Keratinocyte (primary cell): Measurements from ENCODE around the gene PITPNC1. TPM values are rescaled to one million over a fixed set of nuclear protein-coding genes. Genes with fewer than 3 reads are reported as not detected.

Experiments used
- DNase-seq: peaks from one replicate; pipeline ENCODE4 v3.0.0-alpha.2; 2011; ENCODE audit warnings: low read depth, missing footprints, low spot score
- FAIRE-seq: peaks from 2 replicates; lab custom pipeline; 2011; peaks lifted over from hg19 to GRCh38; lab: Jason Lieb, UNC
- H2AFZ ChIP-seq: 2 replicates; pipeline ENCODE4 v1.6.0; 2012; ENCODE audit warnings: low read length, control low read depth, inconsistent platforms; ENCODE audit not compliant: control insufficient read depth
- H3K27ac ChIP-seq: 2 replicates; pipeline ENCODE4 v1.5.1; 2011; ENCODE audit warnings: low read length; ENCODE audit not compliant: control insufficient read depth, insufficient read depth
- H3K27me3 ChIP-seq: 3 replicates; pipeline ENCODE4 v1.6.0; 2011; ENCODE audit warnings: low read length; ENCODE audit not compliant: control insufficient read depth, insufficient read depth; ENCODE audit errors: extremely low read depth
- H3K36me3 ChIP-seq, 2 experiments: 2 replicates in 1 of 2; 3 replicates in 1 of 2; pipeline ENCODE4 v1.5.1; 2011; ENCODE audit warnings: low read length in 2 of 2, mild to moderate bottlenecking in 1 of 2; ENCODE audit not compliant: control insufficient read depth in 2 of 2, insufficient read depth in 2 of 2; ENCODE audit errors: extremely low read depth in 1 of 2
- H3K4me1 ChIP-seq: 3 replicates; pipeline ENCODE4 v1.5.1; 2011; ENCODE audit warnings: low read length; ENCODE audit not compliant: control insufficient read depth, insufficient read depth; ENCODE audit errors: extremely low read depth
- H3K4me2 ChIP-seq: 3 replicates; pipeline ENCODE4 v1.6.0; 2011; ENCODE audit warnings: low read depth, low read length; ENCODE audit not compliant: control insufficient read depth, insufficient read depth; ENCODE audit errors: extremely low read depth
- H3K4me3 ChIP-seq, 3 experiments: fragments of 200-600 bp in 1 of 3; sonication (generic) in 1 of 3; 2 replicates in 2 of 3; 3 replicates in 1 of 3; pipeline ENCODE4 v1.5.1; 2011 to 2016; ENCODE audit warnings: low read length in 3 of 3, mild to moderate bottlenecking in 3 of 3, control low read depth in 2 of 3, inconsistent platforms in 1 of 3, low read depth in 1 of 3, mixed read lengths in 1 of 3, mixed run types in 1 of 3, moderate library complexity in 1 of 3; ENCODE audit not compliant: control insufficient read depth in 2 of 3, insufficient read depth in 2 of 3; ENCODE audit errors: extremely low read depth in 1 of 3
- H3K79me2 ChIP-seq: 2 replicates; pipeline ENCODE4 v1.6.0; 2012; ENCODE audit warnings: low read length; ENCODE audit not compliant: control insufficient read depth, insufficient read depth
- H3K9ac ChIP-seq: 3 replicates; pipeline ENCODE4 v1.6.0; 2011; ENCODE audit warnings: low read length; ENCODE audit not compliant: control insufficient read depth, insufficient read depth; ENCODE audit errors: extremely low read depth
- H3K9me1 ChIP-seq: 3 replicates; pipeline ENCODE4 v1.6.0; 2011; ENCODE audit warnings: low read length; ENCODE audit not compliant: control insufficient read depth, insufficient read depth; ENCODE audit errors: extremely low read depth
- H3K9me3 ChIP-seq: 2 replicates; pipeline ENCODE4 v1.5.1; 2012; ENCODE audit warnings: low read depth, low read length; ENCODE audit not compliant: control insufficient read depth
- H4K20me1 ChIP-seq: 3 replicates; pipeline ENCODE4 v1.6.0; 2011; ENCODE audit warnings: low read length; ENCODE audit not compliant: control insufficient read depth, insufficient read depth; ENCODE audit errors: extremely low read depth
- EZH2 ChIP-seq: IDR thresholded peaks from one replicate; pipeline ENCODE4 v1.6.1; 2012; ENCODE audit warnings: inconsistent platforms, mild to moderate bottlenecking, low read length, moderate library complexity
- dilution Hi-C: fragments of 300-500 bp; cut with MboI; formaldehyde crosslinking; loops from one replicate; pipeline ENCODE4 v1.7.0; 2020; ENCODE audit warnings: low sequenced_read_pairs; ENCODE audit not compliant: extremely low pct_ligation_motif_present
- polyA plus RNA-seq, 5 experiments: library from polyadenylated mRNA; depleted of rRNA in 3 of 5; stranded (reverse) in 3 of 5; stranded (forward) in 1 of 5; unstranded in 1 of 5; fragments of >200 nt; gene quantifications; 1 replicate in 1 of 5; 2 replicates in 3 of 5; 3 replicates in 1 of 5; pipeline versions ENCODE4 v1.2.1 to v1.2.3, GENCODE V29; 2011 to 2012; ENCODE audit warnings: missing spikeins in 2 of 5, low read depth in 1 of 5, low replicate concordance in 1 of 5
- TF ChIP-seq, protein P1 (sequence below), 3 experiments: IDR thresholded peaks in 1 of 3; conservative IDR thresholded peaks in 1 of 3; optimal IDR thresholded peaks in 1 of 3; 2 replicates in 2 of 3; 3 replicates in 1 of 3; pipeline versions ENCODE3 to v1.5.1; 2011; ENCODE audit warnings: low read length in 3 of 3, mild to moderate bottlenecking in 3 of 3, moderate library complexity in 2 of 3, control low read depth in 1 of 3, inconsistent platforms in 1 of 3; ENCODE audit not compliant: insufficient read depth in 2 of 3; ENCODE audit errors: extremely low read depth in 1 of 3

Gene PITPNC1
- polyA plus RNA-seq, 1 donor (not counting 4 experiments of a cell fraction or from before 2014, with no cell fraction given): 24.8 TPM

DNA sequence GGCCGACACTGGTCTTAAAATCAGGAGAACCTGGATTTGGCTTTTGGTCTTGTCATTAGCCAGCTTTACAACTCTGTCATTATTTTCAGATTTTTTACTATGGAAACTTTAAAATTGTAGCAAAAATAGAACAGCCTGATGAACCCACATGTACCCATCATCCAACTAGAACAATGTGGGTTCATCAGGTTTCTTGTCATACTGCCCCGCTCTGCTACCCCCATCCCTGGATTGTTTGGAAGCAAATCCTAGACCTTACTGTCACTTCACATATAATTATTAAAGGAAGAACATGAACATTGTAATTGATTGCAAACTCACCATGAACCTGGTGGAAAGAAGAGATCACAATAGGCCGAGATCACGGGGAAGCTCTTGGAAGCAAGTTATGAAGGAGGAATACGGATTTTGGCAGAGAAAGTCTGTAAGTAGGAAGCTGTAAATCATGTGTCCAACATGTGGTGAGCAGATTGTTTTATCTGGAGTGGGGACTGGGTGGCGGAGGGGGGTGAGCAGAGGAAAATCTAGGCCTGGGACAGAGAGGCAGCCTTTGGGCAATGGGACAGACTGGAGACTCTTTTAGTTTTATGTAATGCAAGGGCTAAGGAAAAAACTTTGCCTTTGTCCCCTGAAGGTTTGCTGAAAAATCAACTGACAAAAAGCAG, 67.0 kb downstream of the PITPNC1 start:
- no peak for DNase-seq
- peaks cover 6% of the 10 kb centered on the region for H3K4me1 ChIP-seq
- H3K27me3 ChIP-seq: no peaks in the 10 kb centered on the region
- dilution Hi-C loops: no loop called here
- no peak overlapping the region for H3K4me3 ChIP-seq
- no peak overlapping the region for H2AFZ ChIP-seq
- no peak for TF ChIP-seq EZH2
- TF ChIP-seq, protein P1, sequence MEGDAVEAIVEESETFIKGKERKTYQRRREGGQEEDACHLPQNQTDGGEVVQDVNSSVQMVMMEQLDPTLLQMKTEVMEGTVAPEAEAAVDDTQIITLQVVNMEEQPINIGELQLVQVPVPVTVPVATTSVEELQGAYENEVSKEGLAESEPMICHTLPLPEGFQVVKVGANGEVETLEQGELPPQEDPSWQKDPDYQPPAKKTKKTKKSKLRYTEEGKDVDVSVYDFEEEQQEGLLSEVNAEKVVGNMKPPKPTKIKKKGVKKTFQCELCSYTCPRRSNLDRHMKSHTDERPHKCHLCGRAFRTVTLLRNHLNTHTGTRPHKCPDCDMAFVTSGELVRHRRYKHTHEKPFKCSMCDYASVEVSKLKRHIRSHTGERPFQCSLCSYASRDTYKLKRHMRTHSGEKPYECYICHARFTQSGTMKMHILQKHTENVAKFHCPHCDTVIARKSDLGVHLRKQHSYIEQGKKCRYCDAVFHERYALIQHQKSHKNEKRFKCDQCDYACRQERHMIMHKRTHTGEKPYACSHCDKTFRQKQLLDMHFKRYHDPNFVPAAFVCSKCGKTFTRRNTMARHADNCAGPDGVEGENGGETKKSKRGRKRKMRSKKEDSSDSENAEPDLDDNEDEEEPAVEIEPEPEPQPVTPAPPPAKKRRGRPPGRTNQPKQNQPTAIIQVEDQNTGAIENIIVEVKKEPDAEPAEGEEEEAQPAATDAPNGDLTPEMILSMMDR (optimal IDR thresholded peaks at IDR 0.05 in 1 of 3, IDR thresholded peaks at IDR 0.05 in 1 of 3, conservative IDR thresholded peaks at IDR 0.05 in 1 of 3; ENCODE audit: extremely low read depth in 1 of 3, insufficient read depth in 2 of 3, low read length in 3 of 3): no peak
- H3K9ac ChIP-seq: no peak overlapping the region
- H3K9me1 ChIP-seq: no peaks in the 10 kb centered on the region
- no peak overlapping the region for H3K4me2 ChIP-seq
- peaks cover 3% of the 10 kb centered on the region for H3K79me2 ChIP-seq
- H4K20me1 ChIP-seq: no peaks in the 10 kb centered on the region
- FAIRE-seq: no peak
- no peak overlapping the region for H3K27ac ChIP-seq
- no peaks in the 10 kb centered on the region for H3K9me3 ChIP-seq
- no peaks in the 10 kb centered on the region for H3K36me3 ChIP-seq

DNA sequence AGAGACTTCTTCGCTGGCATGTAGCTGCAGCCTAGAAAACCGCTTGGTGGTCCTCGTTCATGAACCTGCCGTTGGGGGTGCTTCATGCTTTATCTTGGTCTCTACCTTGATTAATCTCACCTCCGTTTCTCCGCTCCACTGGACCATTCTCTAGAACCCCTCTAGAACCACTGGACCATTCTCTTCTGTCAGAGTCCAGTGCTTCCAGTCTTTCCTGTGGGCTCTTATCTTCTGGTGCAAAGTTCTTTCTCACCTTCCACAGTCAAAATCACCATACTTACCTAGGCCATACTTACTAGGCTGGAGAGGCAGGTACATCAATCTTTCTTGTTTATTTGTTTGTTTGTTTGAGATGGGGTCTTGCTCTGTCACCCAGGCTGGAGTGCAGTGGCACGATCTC, 71.4 kb downstream of the PITPNC1 start:
- H3K4me3 ChIP-seq: no peak overlapping the region
- dilution Hi-C loops: no loop called here
- DNase-seq (no peak), FAIRE-seq (no peak)
- no peaks in the 10 kb centered on the region for H3K4me1 ChIP-seq
- H3K9me3 ChIP-seq: no peaks in the 10 kb centered on the region
- TF ChIP-seq, protein P1 (optimal IDR thresholded peaks at IDR 0.05 in 1 of 3, IDR thresholded peaks at IDR 0.05 in 1 of 3, conservative IDR thresholded peaks at IDR 0.05 in 1 of 3; ENCODE audit: extremely low read depth in 1 of 3, insufficient read depth in 2 of 3, low read length in 3 of 3): no peak
- no peak for TF ChIP-seq EZH2
- H3K27ac ChIP-seq: no peak overlapping the region
- no peaks in the 10 kb centered on the region for H3K27me3 ChIP-seq
- no peak overlapping the region for H3K4me2 ChIP-seq
- no peak overlapping the region for H2AFZ ChIP-seq
- H3K36me3 ChIP-seq: no peaks in the 10 kb centered on the region
- peaks cover 3% of the 10 kb centered on the region for H3K79me2 ChIP-seq
- no peak overlapping the region for H3K9ac ChIP-seq
- H4K20me1 ChIP-seq: no peaks in the 10 kb centered on the region
- H3K9me1 ChIP-seq: no peaks in the 10 kb centered on the region
